Keratinocyte (primary cell): ENCODE measurements around the gene TMEM218. TPM values are rescaled to one million over a fixed set of nuclear protein-coding genes. Genes with fewer than 3 reads are reported as not detected.

Experiments used
- DNase-seq: peaks from one replicate; pipeline ENCODE4 v3.0.0-alpha.2; 2011; ENCODE audit warnings: low read depth, missing footprints, low spot score
- FAIRE-seq: peaks from 2 replicates; lab custom pipeline; 2011; peaks lifted over from hg19 to GRCh38; lab: Jason Lieb, UNC
- H2AFZ ChIP-seq: 2 replicates; pipeline ENCODE4 v1.6.0; 2012; ENCODE audit warnings: low read length, control low read depth, inconsistent platforms; ENCODE audit not compliant: control insufficient read depth
- H3K27ac ChIP-seq: 2 replicates; pipeline ENCODE4 v1.5.1; 2011; ENCODE audit warnings: low read length; ENCODE audit not compliant: control insufficient read depth, insufficient read depth
- H3K27me3 ChIP-seq: 3 replicates; pipeline ENCODE4 v1.6.0; 2011; ENCODE audit warnings: low read length; ENCODE audit not compliant: control insufficient read depth, insufficient read depth; ENCODE audit errors: extremely low read depth
- H3K36me3 ChIP-seq, 2 experiments: 2 replicates in 1 of 2; 3 replicates in 1 of 2; pipeline ENCODE4 v1.5.1; 2011; ENCODE audit warnings: low read length in 2 of 2, mild to moderate bottlenecking in 1 of 2; ENCODE audit not compliant: control insufficient read depth in 2 of 2, insufficient read depth in 2 of 2; ENCODE audit errors: extremely low read depth in 1 of 2
- H3K4me1 ChIP-seq: 3 replicates; pipeline ENCODE4 v1.5.1; 2011; ENCODE audit warnings: low read length; ENCODE audit not compliant: control insufficient read depth, insufficient read depth; ENCODE audit errors: extremely low read depth
- H3K4me2 ChIP-seq: 3 replicates; pipeline ENCODE4 v1.6.0; 2011; ENCODE audit warnings: low read depth, low read length; ENCODE audit not compliant: control insufficient read depth, insufficient read depth; ENCODE audit errors: extremely low read depth
- H3K4me3 ChIP-seq, 3 experiments: fragments of 200-600 bp in 1 of 3; sonication (generic) in 1 of 3; 2 replicates in 2 of 3; 3 replicates in 1 of 3; pipeline ENCODE4 v1.5.1; 2011 to 2016; ENCODE audit warnings: low read length in 3 of 3, mild to moderate bottlenecking in 3 of 3, control low read depth in 2 of 3, inconsistent platforms in 1 of 3, low read depth in 1 of 3, mixed read lengths in 1 of 3, mixed run types in 1 of 3, moderate library complexity in 1 of 3; ENCODE audit not compliant: control insufficient read depth in 2 of 3, insufficient read depth in 2 of 3; ENCODE audit errors: extremely low read depth in 1 of 3
- H3K79me2 ChIP-seq: 2 replicates; pipeline ENCODE4 v1.6.0; 2012; ENCODE audit warnings: low read length; ENCODE audit not compliant: control insufficient read depth, insufficient read depth
- H3K9ac ChIP-seq: 3 replicates; pipeline ENCODE4 v1.6.0; 2011; ENCODE audit warnings: low read length; ENCODE audit not compliant: control insufficient read depth, insufficient read depth; ENCODE audit errors: extremely low read depth
- H3K9me1 ChIP-seq: 3 replicates; pipeline ENCODE4 v1.6.0; 2011; ENCODE audit warnings: low read length; ENCODE audit not compliant: control insufficient read depth, insufficient read depth; ENCODE audit errors: extremely low read depth
- H3K9me3 ChIP-seq: 2 replicates; pipeline ENCODE4 v1.5.1; 2012; ENCODE audit warnings: low read depth, low read length; ENCODE audit not compliant: control insufficient read depth
- H4K20me1 ChIP-seq: 3 replicates; pipeline ENCODE4 v1.6.0; 2011; ENCODE audit warnings: low read length; ENCODE audit not compliant: control insufficient read depth, insufficient read depth; ENCODE audit errors: extremely low read depth
- CTCF ChIP-seq, 3 experiments: IDR thresholded peaks in 1 of 3; conservative IDR thresholded peaks in 1 of 3; optimal IDR thresholded peaks in 1 of 3; 2 replicates in 2 of 3; 3 replicates in 1 of 3; pipeline versions ENCODE3 to v1.5.1; 2011; ENCODE audit warnings: low read length in 3 of 3, mild to moderate bottlenecking in 3 of 3, moderate library complexity in 2 of 3, control low read depth in 1 of 3, inconsistent platforms in 1 of 3; ENCODE audit not compliant: insufficient read depth in 2 of 3; ENCODE audit errors: extremely low read depth in 1 of 3
- EZH2 ChIP-seq: IDR thresholded peaks from one replicate; pipeline ENCODE4 v1.6.1; 2012; ENCODE audit warnings: inconsistent platforms, mild to moderate bottlenecking, low read length, moderate library complexity
- dilution Hi-C: fragments of 300-500 bp; cut with MboI; formaldehyde crosslinking; loops from one replicate; pipeline ENCODE4 v1.7.0; 2020; ENCODE audit warnings: low sequenced_read_pairs; ENCODE audit not compliant: extremely low pct_ligation_motif_present
- polyA plus RNA-seq, 5 experiments: library from polyadenylated mRNA; depleted of rRNA in 3 of 5; stranded (reverse) in 3 of 5; stranded (forward) in 1 of 5; unstranded in 1 of 5; fragments of >200 nt; gene quantifications; 1 replicate in 1 of 5; 2 replicates in 3 of 5; 3 replicates in 1 of 5; pipeline versions ENCODE4 v1.2.1 to v1.2.3, GENCODE V29; 2011 to 2012; ENCODE audit warnings: missing spikeins in 2 of 5, low read depth in 1 of 5, low replicate concordance in 1 of 5

TMEM218 gene
- polyA plus RNA-seq, 1 donor (not counting 4 experiments of a cell fraction or from before 2014, with no cell fraction given) = 34.2 TPM

- H3K79me2 ChIP-seq = no peaks in the 10 kb centered on the region
- dilution Hi-C loops = no loop called here
- no peak for DNase-seq
- H3K9me3 ChIP-seq = no peaks in the 10 kb centered on the region
- no peak overlapping the region for H3K4me2 ChIP-seq
- no peak for TF ChIP-seq EZH2
- TF ChIP-seq CTCF (optimal IDR thresholded peaks at IDR 0.05 in 1 of 3, IDR thresholded peaks at IDR 0.05 in 1 of 3, conservative IDR thresholded peaks at IDR 0.05 in 1 of 3; ENCODE audit: extremely low read depth in 1 of 3, insufficient read depth in 2 of 3, low read length in 3 of 3) = no peak
- no peak for FAIRE-seq
- no peaks in the 10 kb centered on the region for H4K20me1 ChIP-seq
- no peak overlapping the region for H3K27ac ChIP-seq
- H3K9me1 ChIP-seq = no peaks in the 10 kb centered on the region
- H3K27me3 ChIP-seq = peaks cover 9% of the 10 kb centered on the region
- H3K36me3 ChIP-seq = no peaks in the 10 kb centered on the region
- no peaks in the 10 kb centered on the region for H3K4me1 ChIP-seq
- no peak overlapping the region for H3K4me3 ChIP-seq
- H2AFZ ChIP-seq = no peak overlapping the region
- H3K9ac ChIP-seq = no peak overlapping the region
These were observed 37.3 kb upstream of the TMEM218 start for GRCh38 chr11:125148743-125149142.

- H3K4me2 ChIP-seq = no peak overlapping the region
- H3K36me3 ChIP-seq = no peaks in the 10 kb centered on the region
- H3K9me1 ChIP-seq = no peaks in the 10 kb centered on the region
- DNase-seq (no peak), FAIRE-seq (no peak)
- no peaks in the 10 kb centered on the region for H3K4me1 ChIP-seq
- no peaks in the 10 kb centered on the region for H4K20me1 ChIP-seq
- H3K27me3 ChIP-seq = peaks cover 7% of the 10 kb centered on the region
- no peak overlapping the region for H3K27ac ChIP-seq
- H3K9me3 ChIP-seq = no peaks in the 10 kb centered on the region
- H2AFZ ChIP-seq = no peak overlapping the region
- no peak overlapping the region for H3K9ac ChIP-seq
- no peaks in the 10 kb centered on the region for H3K79me2 ChIP-seq
- dilution Hi-C loops = no loop called here
- no peak for TF ChIP-seq CTCF (optimal IDR thresholded peaks at IDR 0.05 in 1 of 3, IDR thresholded peaks at IDR 0.05 in 1 of 3, conservative IDR thresholded peaks at IDR 0.05 in 1 of 3; ENCODE audit: extremely low read depth in 1 of 3, insufficient read depth in 2 of 3, low read length in 3 of 3)
- no peak for TF ChIP-seq EZH2
- no peak overlapping the region for H3K4me3 ChIP-seq
These were observed 36.6 kb upstream of the TMEM218 start for GRCh38 chr11:125148011-125148410.
